GM21825 (cell line): Measurements from ENCODE around the gene SEMA6C.

Source experiments
- ATAC-seq: cut with Tn5 transposase; IDR thresholded peaks from one replicate; pipeline ENCODE4 v1.9.1; 2021; ENCODE audit warnings: mild to moderate bottlenecking, moderate library complexity; ENCODE audit not compliant: unreplicated experiment

SEMA6C gene

GRCh38 chr1:151158751-151159251 lies 12.4 kb upstream of the SEMA6C start:
- no peak for ATAC-seq

- ATAC-seq, result no peak
Measured at GRCh38 chr1:151158326-151158725, 11.9 kb upstream of the SEMA6C start.

DNA sequence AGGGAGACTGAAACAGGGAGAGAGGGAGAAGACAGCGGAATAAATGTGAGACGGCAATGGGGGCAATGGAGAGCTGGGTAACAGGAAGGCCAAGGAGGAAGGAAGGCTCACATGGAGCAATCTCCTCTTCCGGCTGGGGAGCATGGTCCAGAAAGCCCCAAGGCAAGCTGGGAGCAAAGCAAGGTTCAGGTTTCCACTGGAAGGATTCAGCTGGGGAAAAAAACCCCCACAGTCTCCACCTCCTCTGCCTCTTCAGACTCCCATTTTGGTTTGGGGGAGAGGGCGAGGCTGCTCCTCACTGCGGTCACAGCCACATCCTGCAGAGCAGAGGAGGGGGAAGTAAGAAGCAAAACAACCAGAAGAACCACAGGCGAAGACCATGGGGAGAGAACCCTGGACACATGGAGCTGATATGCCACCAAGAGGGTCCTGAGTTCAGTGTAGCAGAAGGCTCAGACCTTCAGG lies 10.7 kb upstream of the SEMA6C start:
- peak; percentile 41 for ATAC-seq

GRCh38 chr1:151156515-151156819 lies 10.0 kb upstream of the SEMA6C start, which contains the start of gene TNFAIP8L2:
TNFAIP8L2 (plus strand) TSS chr1:151156649; CDS start chr1:151158698, 2,049 bp downstream.
- ATAC-seq, result no peak

GRCh38 chr1:151147665-151148064 lies 1.2 kb upstream of the SEMA6C start:
- ATAC-seq, result no peak

GRCh38 chr1:151147132-151147503 lies 687 bp upstream of the SEMA6C start:
- no peak for ATAC-seq

DNA sequence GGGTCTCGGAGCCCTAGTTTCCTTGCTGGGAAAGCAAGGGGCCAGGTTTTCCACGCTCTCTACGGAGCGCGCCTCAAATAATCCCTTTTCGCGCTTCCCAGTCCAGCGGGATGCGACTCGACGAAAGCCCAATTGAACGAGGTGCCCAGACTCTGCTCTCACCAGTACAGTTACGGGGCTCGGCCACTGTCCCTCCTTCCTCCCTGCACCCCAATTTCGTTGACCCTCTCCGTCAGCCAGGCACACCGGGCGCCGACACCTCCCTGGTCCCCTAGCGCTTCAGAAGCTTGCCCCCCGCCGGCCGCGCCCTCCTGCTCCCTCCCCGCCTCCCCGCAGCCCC lies 389 bp downstream of the SEMA6C start:
- no peak for ATAC-seq

GRCh38 chr1:151145304-151146071 lies 943 bp downstream of the SEMA6C start:
- ATAC-seq, result no peak

DNA sequence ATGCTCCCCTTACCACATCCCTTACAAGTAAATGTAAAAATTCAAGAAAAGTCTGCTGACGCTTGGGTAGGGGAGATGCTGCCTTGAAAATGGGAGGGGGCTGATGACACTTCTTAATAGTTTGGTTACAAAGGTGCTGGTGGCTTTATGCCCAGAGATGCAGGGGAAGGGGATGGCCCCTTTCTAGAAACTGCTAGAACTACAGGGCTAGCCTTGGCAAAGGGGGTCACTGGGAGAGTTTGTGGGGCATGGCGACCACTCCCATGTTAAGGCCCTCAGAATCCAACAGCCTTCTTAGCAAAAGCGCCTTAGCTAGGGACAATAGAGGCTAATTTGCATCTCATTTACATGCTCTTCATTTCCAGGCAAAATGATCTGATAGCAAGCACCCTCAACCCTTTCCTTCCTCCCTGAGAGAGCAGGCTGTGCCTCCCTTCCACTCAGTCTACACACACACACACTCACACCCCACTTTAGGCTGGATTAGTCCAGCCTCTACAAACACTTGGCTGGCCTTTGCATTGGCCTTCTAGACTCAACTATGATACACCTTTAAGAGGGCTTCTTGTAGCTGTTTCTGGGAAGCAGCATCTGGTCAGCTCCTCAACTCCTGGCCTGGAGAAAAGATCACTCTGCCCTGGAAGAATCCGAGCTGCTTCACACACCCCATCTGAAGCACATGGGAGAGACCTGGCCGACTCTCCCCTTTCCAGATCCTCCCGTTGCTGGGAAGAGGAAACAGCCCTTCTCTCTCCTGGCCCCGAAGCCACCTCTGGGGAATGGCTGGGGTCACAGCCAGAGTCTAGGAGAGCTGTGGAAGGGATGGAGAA lies 1.7 kb downstream of the SEMA6C start:
- ATAC-seq, result no peak

DNA sequence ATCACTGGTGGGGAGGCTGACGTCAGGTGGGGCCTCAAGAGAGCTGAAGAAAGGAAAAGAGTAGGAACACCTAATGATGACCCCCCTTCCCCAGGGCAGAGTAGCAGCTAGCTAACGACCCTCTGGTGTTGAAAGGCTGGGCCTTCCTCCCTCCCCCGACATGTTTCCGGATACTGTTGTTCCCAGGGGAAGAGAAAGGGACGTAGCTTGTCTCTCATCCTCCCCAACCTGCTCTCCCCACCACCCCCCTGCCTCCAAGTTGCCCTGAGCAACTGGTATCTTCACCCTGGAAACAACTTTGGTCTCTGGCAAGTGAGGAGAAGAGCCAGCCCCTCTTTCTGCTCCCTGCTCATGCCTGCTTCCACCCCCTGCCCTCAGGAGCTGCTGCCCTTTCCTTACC lies 2.4 kb downstream of the SEMA6C start:
- ATAC-seq, result no peak

- ATAC-seq, result no peak
Measured at GRCh38 chr1:151143057-151143435, 3.4 kb downstream of the SEMA6C start.

DNA sequence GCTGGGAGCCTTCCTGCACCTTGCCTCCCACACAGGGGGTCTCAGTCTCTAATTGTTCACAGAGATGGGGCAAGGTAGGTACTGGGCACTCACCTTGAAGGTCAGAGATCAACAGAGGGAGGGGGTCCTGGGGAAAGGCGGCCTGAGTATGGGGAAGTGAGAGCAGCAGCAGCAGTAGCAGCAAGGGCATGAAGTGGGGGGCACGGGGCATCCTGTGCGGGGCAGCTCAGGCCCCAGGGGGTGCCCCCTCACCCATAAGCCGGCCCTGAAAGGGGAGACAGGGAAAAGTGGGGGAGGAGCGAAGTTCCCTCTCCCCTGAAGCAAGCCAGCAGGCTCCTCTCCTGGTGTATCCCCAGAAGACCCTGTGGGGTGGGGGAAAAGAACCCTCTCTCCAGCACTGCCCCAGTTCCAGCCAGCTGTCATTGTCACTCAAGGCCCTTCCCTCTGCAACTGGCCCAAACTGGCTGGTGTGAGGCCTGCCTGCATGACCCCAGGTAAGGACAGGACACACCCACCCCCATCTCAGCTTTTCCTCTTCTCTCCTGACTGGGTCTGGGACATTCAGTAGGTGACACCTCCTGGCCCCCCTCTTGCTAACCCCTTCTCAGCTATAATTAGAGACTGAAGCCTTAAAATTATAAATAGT lies 3.9 kb downstream of the SEMA6C start:
- no peak for ATAC-seq

DNA sequence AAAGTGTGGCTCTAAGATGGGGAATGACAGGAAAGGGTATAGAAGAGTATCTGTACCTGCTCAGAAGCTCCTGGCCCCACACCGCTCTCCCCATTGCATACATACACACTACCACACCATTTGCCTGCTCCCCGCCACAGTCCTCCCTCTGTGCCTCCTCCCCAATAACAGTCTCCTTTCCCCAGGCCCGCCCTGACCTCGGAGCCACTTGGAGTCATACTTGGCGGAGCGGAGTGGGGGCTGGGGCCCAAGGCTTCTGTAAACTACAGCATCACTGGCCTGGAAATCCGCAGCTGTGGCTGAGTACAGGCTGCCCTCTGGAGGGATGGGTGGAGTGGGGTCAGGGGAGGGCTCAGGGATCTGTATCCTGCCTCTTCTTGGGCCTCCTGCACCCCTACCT lies 8.6 kb downstream of the SEMA6C start:
- ATAC-seq, result no peak

DNA sequence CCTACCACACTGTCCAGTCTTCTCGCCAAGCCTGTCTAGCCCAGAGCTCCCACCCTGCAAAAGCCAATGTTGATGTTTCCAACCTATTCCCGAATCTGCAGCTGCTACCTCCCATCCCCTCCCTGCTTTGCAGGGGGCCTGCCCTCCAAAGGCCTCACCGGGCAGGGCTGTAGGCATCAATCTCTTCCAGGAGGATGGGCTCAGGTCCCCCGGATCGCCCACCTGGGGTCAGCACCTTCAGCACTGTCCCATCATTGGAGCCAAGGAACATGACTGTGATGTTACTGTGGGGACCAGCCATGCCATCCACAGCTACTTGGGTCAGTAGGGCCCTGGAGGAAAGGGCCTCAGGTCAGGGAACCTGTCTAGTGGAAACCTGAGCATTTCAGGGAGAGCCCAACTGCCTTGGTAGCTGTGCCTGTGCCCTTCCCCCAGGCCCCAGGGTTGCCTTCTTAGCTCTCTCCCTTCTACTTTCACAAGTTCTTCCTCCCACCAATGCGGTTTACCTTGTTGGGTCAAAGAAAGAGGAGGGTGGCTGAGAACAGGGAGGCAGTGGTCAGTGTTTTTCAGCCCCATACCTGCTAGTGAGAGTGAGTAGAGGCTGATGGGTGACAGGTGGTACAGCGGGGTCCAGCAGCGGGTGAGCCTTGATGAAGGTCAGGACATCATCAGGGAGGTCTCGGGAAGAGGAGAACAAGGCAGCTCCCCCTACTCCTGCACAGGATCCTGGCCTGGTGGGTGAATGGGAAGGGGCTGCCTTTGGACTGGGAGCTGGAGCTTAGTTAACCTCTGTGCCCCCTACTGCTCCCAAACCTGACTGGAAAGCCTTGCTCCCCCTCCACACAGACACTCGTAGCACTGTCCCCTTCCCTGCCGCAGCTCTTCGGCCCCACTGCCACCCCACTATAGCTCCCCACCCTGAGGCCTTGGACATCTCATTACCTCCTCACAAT lies 10.7 kb downstream of the SEMA6C start:
- no peak for ATAC-seq

GRCh38 chr1:151134991-151135390 lies 11.4 kb downstream of the SEMA6C start:
- no peak for ATAC-seq

- ATAC-seq, result no peak
Measured at GRCh38 chr1:151134396-151134795, 12.0 kb downstream of the SEMA6C start.

- no peak for ATAC-seq
Measured at GRCh38 chr1:151133018-151133806, 13.2 kb downstream of the SEMA6C start.

DNA sequence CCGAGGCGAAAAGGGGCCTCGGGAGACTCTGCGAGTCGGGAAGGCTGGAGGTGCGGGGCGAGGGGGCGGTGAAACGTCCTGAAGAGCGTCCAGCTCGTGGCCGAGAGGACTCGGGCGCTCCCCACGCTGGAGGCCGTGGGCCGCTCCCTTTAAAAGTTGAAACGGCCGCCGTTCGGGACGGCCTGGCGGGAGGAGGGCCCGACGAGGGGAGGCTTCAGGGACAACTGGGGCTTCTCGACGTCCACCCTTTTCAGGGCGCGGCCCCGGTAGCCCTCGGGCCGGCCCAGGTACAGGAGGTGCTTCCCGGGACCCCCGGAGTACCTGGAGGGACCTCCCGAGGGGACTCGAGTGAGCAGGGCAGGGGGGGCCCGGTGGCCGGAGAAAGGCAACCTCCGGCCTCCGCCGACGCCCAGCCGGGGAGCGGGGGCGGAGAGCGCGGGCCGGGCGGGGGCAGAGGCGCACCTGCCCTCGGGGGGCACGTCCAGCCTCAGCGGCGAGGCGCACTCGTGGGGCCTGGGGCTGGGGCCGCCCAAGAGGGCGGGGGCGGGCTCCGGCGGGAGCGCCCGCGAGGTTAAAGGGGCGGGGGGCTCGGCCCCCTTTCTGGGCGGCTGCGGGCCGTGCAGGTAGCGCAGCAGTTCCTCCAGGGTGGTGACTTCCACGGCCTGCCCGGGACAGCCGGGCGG lies 14.0 kb downstream of the SEMA6C start:
- ATAC-seq, result no peak

DNA sequence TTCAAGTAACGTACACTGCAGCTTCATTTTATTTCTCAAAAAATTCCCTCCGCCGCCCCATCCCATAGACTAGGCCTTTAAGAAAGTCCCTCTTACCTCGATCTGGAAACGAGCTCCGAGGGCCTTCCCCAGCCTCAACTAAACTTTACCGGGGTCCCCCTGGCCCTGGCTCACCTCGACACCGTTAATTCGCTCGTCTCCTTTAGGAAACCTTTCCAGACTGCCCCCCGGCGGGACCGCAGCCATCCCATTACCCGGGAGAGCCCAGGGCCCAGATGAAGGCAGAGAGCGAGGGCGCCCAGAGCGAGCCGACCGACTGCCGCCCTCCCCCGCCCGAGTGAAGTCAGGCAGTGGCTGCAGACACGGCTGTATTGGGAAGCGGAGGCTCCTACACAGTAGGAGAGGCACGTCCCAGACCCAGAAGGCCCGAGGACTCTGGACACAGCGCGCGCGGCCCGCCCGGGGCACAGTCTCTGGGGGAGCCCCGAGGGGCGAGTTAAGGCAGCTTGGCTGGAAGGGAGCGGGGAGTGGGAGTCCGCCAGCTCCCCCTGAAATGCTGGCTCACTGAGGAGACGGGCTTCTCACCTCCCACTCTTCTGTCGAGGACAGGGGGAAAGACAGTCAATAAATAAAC lies 14.6 kb downstream of the SEMA6C start:
- ATAC-seq, result no peak
